Measurements from ENCODE around the gene DYNC2I2.

DNA sequence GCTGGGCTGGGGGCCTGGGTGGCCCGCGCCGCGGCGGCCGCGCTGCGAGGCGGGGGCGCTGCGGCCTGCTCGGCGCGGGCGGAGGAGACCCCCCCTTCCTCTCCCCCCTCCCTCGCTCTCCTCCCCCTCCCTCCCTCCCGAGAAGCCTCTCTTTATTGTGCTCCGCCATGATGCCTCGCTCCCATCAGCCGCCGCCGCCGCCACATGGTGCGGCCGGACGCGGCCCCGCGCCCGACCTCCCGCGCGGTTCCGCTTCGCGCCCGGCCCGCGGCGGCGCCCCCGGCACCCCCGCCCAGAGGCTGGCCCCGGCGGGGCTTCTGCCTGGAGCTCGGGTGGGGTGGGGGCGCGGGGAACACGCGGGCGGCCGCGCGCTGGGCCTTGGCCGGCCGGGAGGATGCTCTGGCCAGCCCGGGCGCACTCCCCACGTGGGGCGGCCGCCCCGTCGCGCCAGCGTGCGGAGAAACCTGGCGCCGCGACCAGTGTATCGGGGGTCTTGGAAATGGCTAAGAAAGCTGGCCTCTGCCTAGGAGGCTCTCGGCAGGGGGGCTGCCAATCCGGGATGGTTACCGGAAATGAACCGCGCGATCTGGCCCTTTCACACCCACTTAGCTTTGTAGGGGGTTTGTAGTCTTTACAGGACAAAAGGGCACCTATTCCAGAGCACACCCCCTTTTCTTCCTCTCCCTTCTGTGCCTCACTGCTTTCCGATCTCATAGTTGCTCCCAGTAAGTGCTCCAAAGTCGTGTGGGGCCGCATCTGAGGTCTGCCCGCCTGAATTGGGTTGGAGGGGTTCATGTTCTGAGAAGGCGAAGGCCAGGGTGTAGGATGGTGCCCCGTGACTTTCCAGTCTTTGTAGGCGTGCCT lies 33.4 kb upstream of the DYNC2I2 start:
- TF ChIP-seq, protein P1, sequence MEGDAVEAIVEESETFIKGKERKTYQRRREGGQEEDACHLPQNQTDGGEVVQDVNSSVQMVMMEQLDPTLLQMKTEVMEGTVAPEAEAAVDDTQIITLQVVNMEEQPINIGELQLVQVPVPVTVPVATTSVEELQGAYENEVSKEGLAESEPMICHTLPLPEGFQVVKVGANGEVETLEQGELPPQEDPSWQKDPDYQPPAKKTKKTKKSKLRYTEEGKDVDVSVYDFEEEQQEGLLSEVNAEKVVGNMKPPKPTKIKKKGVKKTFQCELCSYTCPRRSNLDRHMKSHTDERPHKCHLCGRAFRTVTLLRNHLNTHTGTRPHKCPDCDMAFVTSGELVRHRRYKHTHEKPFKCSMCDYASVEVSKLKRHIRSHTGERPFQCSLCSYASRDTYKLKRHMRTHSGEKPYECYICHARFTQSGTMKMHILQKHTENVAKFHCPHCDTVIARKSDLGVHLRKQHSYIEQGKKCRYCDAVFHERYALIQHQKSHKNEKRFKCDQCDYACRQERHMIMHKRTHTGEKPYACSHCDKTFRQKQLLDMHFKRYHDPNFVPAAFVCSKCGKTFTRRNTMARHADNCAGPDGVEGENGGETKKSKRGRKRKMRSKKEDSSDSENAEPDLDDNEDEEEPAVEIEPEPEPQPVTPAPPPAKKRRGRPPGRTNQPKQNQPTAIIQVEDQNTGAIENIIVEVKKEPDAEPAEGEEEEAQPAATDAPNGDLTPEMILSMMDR (IDR thresholded peaks at IDR 0.05), result no peak
- peak; percentile 11 for TF ChIP-seq POLR2A (IDR thresholded peaks at IDR 0.05)

Data from prostate gland (tissue), 2 donors.